ENCODE measurements around the gene PLA2G4A. TPM values are rescaled to one million over a fixed set of nuclear protein-coding genes. Genes with fewer than 3 reads are reported as not detected.
A peak's percentile ranks its signal among the peaks of the same experiment; 100 is the strongest.

Gene PLA2G4A
- total RNA-seq, 1 donor, result 12.3 TPM

GRCh38 chr1:186960861-186961260 lies 132.1 kb downstream of the PLA2G4A start:
- Histone ChIP-seq H3K9me3 (ENCODE audit: low read depth, low read length) (no peaks in the 10 kb centered on the region), H3K4me2 (ENCODE audit: insufficient read depth, low read length) (no peak overlapping the region), H2AFZ (ENCODE audit: low read length) (no peak overlapping the region), H3K79me2 (ENCODE audit: insufficient read depth, low read length) (no peaks in the 10 kb centered on the region), H3K4me1 (ENCODE audit: insufficient read depth, low read length) (no peaks in the 10 kb centered on the region), H3K27me3 (ENCODE audit: insufficient read depth, low read length) (no peaks in the 10 kb centered on the region), H3K4me3 (ENCODE audit: insufficient read depth, low read length) (no peak overlapping the region), H3K27ac (ENCODE audit: low read depth, low read length) (no peak overlapping the region), H3K36me3 (ENCODE audit: insufficient read depth, low read length) (no peaks in the 10 kb centered on the region), H4K20me1 (ENCODE audit: insufficient read depth, low read length) (no peaks in the 10 kb centered on the region)
- TF ChIP-seq, protein P1, sequence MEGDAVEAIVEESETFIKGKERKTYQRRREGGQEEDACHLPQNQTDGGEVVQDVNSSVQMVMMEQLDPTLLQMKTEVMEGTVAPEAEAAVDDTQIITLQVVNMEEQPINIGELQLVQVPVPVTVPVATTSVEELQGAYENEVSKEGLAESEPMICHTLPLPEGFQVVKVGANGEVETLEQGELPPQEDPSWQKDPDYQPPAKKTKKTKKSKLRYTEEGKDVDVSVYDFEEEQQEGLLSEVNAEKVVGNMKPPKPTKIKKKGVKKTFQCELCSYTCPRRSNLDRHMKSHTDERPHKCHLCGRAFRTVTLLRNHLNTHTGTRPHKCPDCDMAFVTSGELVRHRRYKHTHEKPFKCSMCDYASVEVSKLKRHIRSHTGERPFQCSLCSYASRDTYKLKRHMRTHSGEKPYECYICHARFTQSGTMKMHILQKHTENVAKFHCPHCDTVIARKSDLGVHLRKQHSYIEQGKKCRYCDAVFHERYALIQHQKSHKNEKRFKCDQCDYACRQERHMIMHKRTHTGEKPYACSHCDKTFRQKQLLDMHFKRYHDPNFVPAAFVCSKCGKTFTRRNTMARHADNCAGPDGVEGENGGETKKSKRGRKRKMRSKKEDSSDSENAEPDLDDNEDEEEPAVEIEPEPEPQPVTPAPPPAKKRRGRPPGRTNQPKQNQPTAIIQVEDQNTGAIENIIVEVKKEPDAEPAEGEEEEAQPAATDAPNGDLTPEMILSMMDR (IDR thresholded peaks at IDR 0.05; ENCODE audit: extremely low read depth, low read depth, low read length), result no peak
- no peak for DNase-seq (ENCODE audit: insufficient read length, low spot score, missing footprints)

DNA sequence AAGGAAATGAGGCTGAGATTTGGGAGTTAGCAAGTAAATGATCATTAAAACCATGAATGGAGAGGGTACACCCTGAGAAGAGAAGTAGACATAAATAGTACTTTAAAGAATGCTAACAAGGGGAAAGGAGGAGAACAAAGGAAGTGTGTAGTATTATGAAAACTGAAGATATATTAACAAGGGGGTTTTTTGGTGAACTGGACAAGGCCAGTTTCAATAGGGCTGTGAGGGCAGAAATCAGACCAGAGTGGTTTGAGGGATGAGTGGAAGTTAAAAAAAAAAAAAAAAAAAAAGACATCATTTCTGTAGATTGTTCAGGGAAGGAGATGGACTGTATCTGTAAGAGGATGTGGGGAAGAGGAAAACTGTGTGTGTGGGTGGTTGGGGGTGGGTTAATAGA lies 137.1 kb downstream of the PLA2G4A start:
- Histone ChIP-seq H3K79me2 (ENCODE audit: insufficient read depth, low read length) (no peaks in the 10 kb centered on the region), H3K27ac (ENCODE audit: low read depth, low read length) (no peak overlapping the region), H4K20me1 (ENCODE audit: insufficient read depth, low read length) (no peaks in the 10 kb centered on the region), H3K36me3 (ENCODE audit: insufficient read depth, low read length) (no peaks in the 10 kb centered on the region), H3K4me2 (ENCODE audit: insufficient read depth, low read length) (no peak overlapping the region), H3K9me3 (ENCODE audit: low read depth, low read length) (no peaks in the 10 kb centered on the region), H3K27me3 (ENCODE audit: insufficient read depth, low read length) (no peaks in the 10 kb centered on the region), H2AFZ (ENCODE audit: low read length) (no peak overlapping the region), H3K4me3 (ENCODE audit: insufficient read depth, low read length) (no peak overlapping the region), H3K4me1 (ENCODE audit: insufficient read depth, low read length) (peaks cover 6% of the 10 kb centered on the region)
- no peak for DNase-seq (ENCODE audit: insufficient read length, low spot score, missing footprints)
- TF ChIP-seq, protein P1 (IDR thresholded peaks at IDR 0.05; ENCODE audit: extremely low read depth, low read depth, low read length), result no peak

- H3K4me2 ChIP-seq (ENCODE audit: insufficient read depth, low read length), result no peak overlapping the region
- TF ChIP-seq, protein P1 (IDR thresholded peaks at IDR 0.05; ENCODE audit: extremely low read depth, low read depth, low read length), result no peak
These were observed 137.7 kb downstream of the PLA2G4A start for GRCh38 chr1:186966456-186966855.

DNA sequence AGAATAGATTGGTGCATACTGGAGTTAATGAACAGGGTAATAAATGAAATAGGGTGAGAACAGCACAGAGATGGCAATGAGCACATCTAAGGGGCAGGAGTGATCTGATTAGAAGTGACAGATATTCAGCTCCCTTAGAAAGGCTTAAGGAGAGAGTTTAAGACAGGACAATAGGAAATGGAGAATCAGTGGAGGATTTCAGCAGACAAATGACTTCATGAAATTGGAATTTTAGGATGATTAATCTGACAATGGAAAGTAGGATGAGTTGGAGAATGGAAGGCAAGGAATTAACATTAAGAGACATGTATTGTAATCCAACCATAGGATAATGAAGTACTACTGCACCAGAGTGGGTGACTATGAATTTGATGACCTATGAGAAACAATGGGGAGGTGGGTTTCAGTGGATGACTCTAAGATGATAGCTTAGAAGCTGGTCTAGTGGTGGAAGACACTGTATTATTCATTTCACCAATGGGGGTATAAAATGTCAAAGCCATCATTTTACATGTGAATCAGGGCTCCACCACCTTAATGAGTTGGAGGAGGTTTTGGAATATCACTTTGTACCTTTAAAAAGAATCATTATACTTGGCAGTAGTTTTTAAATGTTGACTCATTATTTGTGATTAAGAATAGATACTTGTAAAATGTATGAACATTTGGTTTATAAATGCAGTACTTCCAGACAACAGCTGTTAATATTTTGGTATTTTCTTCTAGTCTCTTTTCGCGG lies 139.1 kb downstream of the PLA2G4A start:
- no peaks in the 10 kb centered on the region for H3K9me3 ChIP-seq (ENCODE audit: low read depth, low read length)
- peaks cover 6% of the 10 kb centered on the region for H3K4me1 ChIP-seq (ENCODE audit: insufficient read depth, low read length)
- H3K79me2 ChIP-seq (ENCODE audit: insufficient read depth, low read length), result no peaks in the 10 kb centered on the region
- H4K20me1 ChIP-seq (ENCODE audit: insufficient read depth, low read length), result no peaks in the 10 kb centered on the region
- peak overlapping the region; percentile 38 for H3K4me2 ChIP-seq (ENCODE audit: insufficient read depth, low read length)
- H3K27me3 ChIP-seq (ENCODE audit: insufficient read depth, low read length), result no peaks in the 10 kb centered on the region
- no peak for DNase-seq (ENCODE audit: insufficient read length, low spot score, missing footprints)
- H3K4me3 ChIP-seq (ENCODE audit: insufficient read depth, low read length), result no peak overlapping the region
- peak overlapping the region; percentile 26 for H2AFZ ChIP-seq (ENCODE audit: low read length)
- peak overlapping the region; percentile 62 for H3K27ac ChIP-seq (ENCODE audit: low read depth, low read length)
- no peaks in the 10 kb centered on the region for H3K36me3 ChIP-seq (ENCODE audit: insufficient read depth, low read length)
- TF ChIP-seq, protein P1 (IDR thresholded peaks at IDR 0.05; ENCODE audit: extremely low read depth, low read depth, low read length), result no peak

More at GRCh38 chr1:186966456-186966855, 137.7 kb downstream of the PLA2G4A start:
- peaks cover 6% of the 10 kb centered on the region for H3K4me1 ChIP-seq (ENCODE audit: insufficient read depth, low read length)
- no peaks in the 10 kb centered on the region for H4K20me1 ChIP-seq (ENCODE audit: insufficient read depth, low read length)
- no peaks in the 10 kb centered on the region for H3K36me3 ChIP-seq (ENCODE audit: insufficient read depth, low read length)
- no peak for DNase-seq (ENCODE audit: insufficient read length, low spot score, missing footprints)
- H3K79me2 ChIP-seq (ENCODE audit: insufficient read depth, low read length), result no peaks in the 10 kb centered on the region
- no peaks in the 10 kb centered on the region for H3K9me3 ChIP-seq (ENCODE audit: low read depth, low read length)
- no peak overlapping the region for H2AFZ ChIP-seq (ENCODE audit: low read length)
- no peak overlapping the region for H3K27ac ChIP-seq (ENCODE audit: low read depth, low read length)
- H3K4me3 ChIP-seq (ENCODE audit: insufficient read depth, low read length), result no peak overlapping the region
- H3K27me3 ChIP-seq (ENCODE audit: insufficient read depth, low read length), result no peaks in the 10 kb centered on the region

Data from osteoblast (primary cell).